Measurements from ENCODE around the gene EVI5. TPM values are rescaled to one million over a fixed set of nuclear protein-coding genes. Genes with fewer than 3 reads are reported as not detected.

Gene EVI5
- total RNA-seq, 2 donors from 2014 or later: 7.9 to 18.9 TPM

DNA sequence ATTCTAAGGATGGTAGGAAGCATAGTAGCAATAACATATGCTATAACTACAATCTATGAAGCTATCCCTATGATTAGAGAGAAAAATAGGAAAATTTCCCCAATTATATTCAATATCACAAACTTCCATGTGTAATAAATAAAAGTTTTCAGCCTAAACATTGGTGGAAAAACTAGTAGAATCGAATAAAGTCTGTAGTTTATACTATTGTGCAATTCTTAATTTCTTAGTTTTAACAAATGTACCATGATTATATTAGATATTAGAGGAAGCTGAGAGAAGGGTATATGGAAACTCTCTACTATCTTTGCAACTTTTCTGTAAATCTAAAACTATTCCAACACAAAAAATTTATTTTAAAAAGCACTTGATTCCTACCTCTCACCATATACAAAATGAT lies 284.4 kb downstream of the EVI5 start:
- intact Hi-C loops (cut with DNase I): no loop called here
- H3K4me3 ChIP-seq: no peak overlapping the region
- 49 to 57% methylated on average over 1 of the region's 1 CpG for WGBS, 2 donors
- no peak overlapping the region for H3K27ac ChIP-seq
- H3K36me3 ChIP-seq (replicated peaks in 1 of 2; ENCODE audit: insufficient read depth in 1 of 2, low read depth in 2 of 2): no peaks in the 10 kb centered on the region
- no peaks in the 10 kb centered on the region for H3K4me1 ChIP-seq
- TF ChIP-seq POLR2A (IDR thresholded peaks at IDR 0.05) (no peak), CTCF (IDR thresholded peaks at IDR 0.05) (no peak)
- ATAC-seq: no peak
- H3K27me3 ChIP-seq: no peaks in the 10 kb centered on the region
- no peaks in the 10 kb centered on the region for H3K9me3 ChIP-seq
- DNase-seq: no peak

- TF ChIP-seq POLR2A (IDR thresholded peaks at IDR 0.05) (no peak), CTCF (IDR thresholded peaks at IDR 0.05) (no peak)
- 68 to 83% methylated on average over 2 of the region's 2 CpGs for WGBS, 2 donors
- Histone ChIP-seq H3K4me1 (no peaks in the 10 kb centered on the region), H3K4me3 (no peak overlapping the region), H3K36me3 (replicated peaks in 1 of 2; ENCODE audit: insufficient read depth in 1 of 2, low read depth in 2 of 2) (no peaks in the 10 kb centered on the region), H3K27me3 (no peaks in the 10 kb centered on the region), H3K27ac (no peak overlapping the region), H3K9me3 (no peaks in the 10 kb centered on the region)
- DNase-seq (no peak), ATAC-seq (no peak)
- intact Hi-C loops (cut with DNase I): no loop called here
These were observed 289.4 kb downstream of the EVI5 start for GRCh38 chr1:92495392-92496063.

DNA sequence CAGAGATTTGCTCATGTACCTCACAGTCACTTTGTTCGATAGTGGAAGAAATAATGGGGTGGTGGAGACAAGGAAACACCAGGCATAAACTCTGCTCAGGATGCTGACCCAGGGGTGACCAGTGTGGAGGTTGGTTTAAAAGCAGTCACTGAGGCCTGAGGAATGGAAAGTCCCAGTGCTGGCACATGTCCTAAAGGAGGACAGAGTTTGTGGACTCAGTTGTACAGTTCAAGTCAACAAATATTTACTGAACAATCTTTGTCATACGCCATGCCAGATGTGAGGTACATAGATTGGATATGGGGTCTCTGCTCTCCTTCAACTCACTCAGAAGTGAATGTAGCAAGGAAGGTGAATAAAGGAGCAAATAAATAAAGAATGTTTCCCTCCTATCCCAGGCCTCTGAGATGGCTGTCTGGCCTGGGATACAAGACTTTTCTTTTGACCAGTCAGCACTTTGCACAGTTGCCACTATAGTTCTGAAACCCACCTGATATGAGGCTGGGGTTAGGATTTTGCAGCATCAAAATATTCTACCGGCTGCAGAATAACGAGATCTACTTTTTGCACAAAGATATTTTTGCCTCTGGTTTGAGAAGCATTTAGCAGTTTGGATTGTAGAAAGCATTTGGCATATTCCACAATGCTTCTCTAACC lies 290.3 kb downstream of the EVI5 start:
- Histone ChIP-seq H3K4me3 (no peak overlapping the region), H3K27ac (no peak overlapping the region), H3K4me1 (no peaks in the 10 kb centered on the region), H3K27me3 (no peaks in the 10 kb centered on the region), H3K36me3 (replicated peaks in 1 of 2; ENCODE audit: insufficient read depth in 1 of 2, low read depth in 2 of 2) (no peaks in the 10 kb centered on the region), H3K9me3 (no peaks in the 10 kb centered on the region)
- intact Hi-C loops (cut with DNase I): no loop called here
- DNase-seq (no peak), ATAC-seq (no peak)
- WGBS, 2 donors: 72 to 86% methylated on average over 4 of the region's 4 CpGs
- TF ChIP-seq POLR2A (IDR thresholded peaks at IDR 0.05): no peak
- no peak for TF ChIP-seq CTCF (IDR thresholded peaks at IDR 0.05)

DNA sequence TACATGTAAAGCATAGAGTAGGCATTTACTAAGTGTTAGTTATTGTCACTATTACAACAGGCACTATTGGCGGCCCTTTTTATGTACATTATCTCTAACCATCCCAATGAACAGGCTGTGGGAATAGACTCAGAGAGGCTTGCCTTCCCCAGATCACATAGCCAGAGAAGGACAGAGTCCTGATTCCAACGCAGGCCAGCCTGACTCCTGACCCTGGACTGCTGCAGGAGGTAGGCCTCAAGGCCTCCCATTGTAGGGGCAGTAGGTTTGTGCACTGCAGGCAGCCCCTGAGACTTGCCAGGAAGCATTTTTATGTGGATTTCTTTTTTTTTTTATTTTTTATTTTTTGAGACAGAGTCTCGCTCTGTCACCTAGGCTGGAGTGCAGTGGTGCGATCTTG lies 291.8 kb downstream of the EVI5 start:
- H3K36me3 ChIP-seq (replicated peaks in 1 of 2; ENCODE audit: insufficient read depth in 1 of 2, low read depth in 2 of 2): no peaks in the 10 kb centered on the region
- H3K4me3 ChIP-seq: no peak overlapping the region
- WGBS, 2 donors: 96 to 98% methylated on average over 4 of the region's 4 CpGs
- no peak overlapping the region for H3K27ac ChIP-seq
- ATAC-seq (no peak), DNase-seq (no peak)
- H3K27me3 ChIP-seq: no peaks in the 10 kb centered on the region
- no peak for TF ChIP-seq POLR2A (IDR thresholded peaks at IDR 0.05)
- no peak for TF ChIP-seq CTCF (IDR thresholded peaks at IDR 0.05)
- intact Hi-C loops (cut with DNase I): no loop called here
- no peaks in the 10 kb centered on the region for H3K9me3 ChIP-seq
- H3K4me1 ChIP-seq: no peaks in the 10 kb centered on the region

DNA sequence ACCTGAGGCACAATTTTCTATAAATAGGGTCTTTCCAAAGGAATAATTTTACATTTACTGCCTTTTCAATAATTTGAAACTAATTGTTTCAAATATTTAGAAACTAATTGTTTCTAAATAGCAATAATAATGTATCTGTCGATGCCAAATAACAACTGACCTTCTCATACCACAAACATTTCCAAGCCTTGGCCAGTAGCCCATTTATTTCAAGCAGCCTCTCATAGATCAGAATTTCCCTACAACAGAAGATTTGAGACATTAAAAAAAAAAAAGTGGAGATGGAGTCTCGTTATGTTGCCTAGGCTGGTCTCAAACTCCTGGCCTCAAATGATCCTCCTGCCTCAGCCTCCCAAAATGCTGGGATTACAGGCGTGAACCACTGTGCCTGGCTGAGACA lies 296.1 kb downstream of the EVI5 start:
- Histone ChIP-seq H3K27ac (no peak overlapping the region), H3K27me3 (no peaks in the 10 kb centered on the region), H3K4me1 (peaks cover 31% of the 10 kb centered on the region), H3K4me3 (no peak overlapping the region), H3K36me3 (replicated peaks in 1 of 2; ENCODE audit: insufficient read depth in 1 of 2, low read depth in 2 of 2) (no peaks in the 10 kb centered on the region), H3K9me3 (no peaks in the 10 kb centered on the region)
- intact Hi-C loops (cut with DNase I): no loop called here
- no peak for ATAC-seq
- DNase-seq: no peak
- WGBS, 2 donors: 65 to 76% methylated on average over 3 of the region's 3 CpGs
- TF ChIP-seq POLR2A (IDR thresholded peaks at IDR 0.05) (no peak), CTCF (IDR thresholded peaks at IDR 0.05) (no peak)

All from body of pancreas (tissue), 4 donors.